HL-60/S4 treated with phorbol 12-myristate 13-acetate at 8.2 ng/mL for 4 days and 3 days (cell line): ENCODE data around the gene VPS33A.

Source experiments
- in situ Hi-C: fragments of 300-500 bp; cut with MboI; formaldehyde crosslinking; loops from 2 replicates; pipeline ENCODE4 v1.15.0; 2022; ENCODE audit warnings: low sequenced_read_pairs

The VPS33A gene

DNA sequence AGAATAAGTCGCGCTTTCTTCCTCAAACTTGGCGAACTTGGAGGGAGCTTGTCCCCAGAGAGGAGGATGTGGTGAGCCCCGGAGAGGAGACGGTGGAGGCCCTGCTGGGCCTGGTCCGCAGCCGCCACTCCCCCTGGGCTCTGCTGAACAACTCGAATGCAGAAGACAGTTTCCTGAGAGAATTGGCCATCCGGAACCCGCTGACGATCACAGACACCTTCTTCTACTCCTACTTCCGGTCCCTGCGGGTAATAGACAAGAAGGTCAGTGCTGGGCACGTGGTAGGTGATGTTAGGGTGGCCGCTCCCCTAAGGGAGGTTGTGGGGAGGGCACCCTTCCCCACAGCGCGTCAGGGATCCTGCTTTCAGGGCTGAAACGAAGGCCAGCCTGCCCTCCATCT lies 81.8 kb downstream of the VPS33A start:
- in situ Hi-C loops = no loop called here

DNA sequence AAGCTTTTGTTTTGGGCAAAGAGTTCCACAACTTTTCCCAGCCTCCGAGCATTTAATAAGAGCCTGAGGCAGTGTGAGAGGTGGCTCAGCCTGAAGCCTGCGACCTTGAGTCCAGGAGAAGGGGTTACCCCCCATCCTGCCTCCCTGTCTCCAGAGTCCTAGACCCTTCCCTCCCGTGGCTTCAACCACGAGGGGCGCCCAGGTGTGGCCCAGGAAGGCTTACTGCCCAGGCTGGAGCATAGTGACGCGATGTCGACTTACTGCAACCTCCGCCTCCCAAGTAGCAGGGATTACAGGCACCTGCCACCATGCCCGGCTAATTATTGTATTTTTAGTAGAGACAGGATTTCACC lies 82.7 kb downstream of the VPS33A start:
- in situ Hi-C loops = no loop called here

DNA sequence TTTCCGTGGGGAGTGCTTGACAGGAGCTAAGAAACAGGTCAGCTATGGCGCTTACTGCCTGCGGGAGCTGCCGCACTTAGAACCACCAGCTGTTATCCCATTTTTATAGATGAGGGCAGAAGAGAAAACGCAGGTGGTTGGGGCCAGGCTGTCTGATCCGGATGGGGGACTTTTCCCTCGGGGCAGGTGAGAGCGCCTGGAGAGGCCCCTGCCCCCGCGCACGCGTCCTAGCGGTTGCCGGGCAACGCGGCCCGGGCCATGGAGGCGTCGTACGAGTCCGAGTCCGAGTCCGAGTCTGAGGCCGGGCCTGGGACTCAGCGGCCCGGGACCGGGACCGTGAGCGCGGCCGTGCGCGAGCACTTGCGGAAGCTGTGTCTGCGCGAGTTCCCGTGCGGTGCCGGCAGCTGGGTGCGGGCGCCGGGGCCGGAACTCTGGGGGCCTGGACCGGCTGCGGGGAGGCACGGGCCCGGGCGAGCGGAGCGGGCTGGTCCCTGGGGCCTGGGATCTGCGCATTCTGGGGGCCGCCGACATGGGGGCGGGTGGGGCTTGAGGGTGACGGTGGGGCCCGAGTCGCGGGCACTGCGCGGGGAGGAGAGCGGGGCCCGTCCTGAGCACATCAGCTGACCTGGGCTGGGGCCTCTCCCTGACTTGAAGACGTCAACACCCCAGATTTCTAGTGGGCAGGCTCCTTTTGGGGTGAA lies 83.3 kb downstream of the VPS33A start, which contains the start of gene LRRC43:
TSS of gene LRRC43 (plus strand) at position 237 of the 701 bp plus-strand sequence. CDS start at position 259, 22 bp downstream.
- in situ Hi-C loops = no loop called here
